ENCODE results near the gene MAP1B.

The MAP1B gene

GRCh38 chr5:72252008-72252407 lies 144.7 kb downstream of the MAP1B start:
- DNase-seq (ENCODE audit: low read depth): no peak

- DNase-seq (ENCODE audit: low read depth): no peak
Measured at GRCh38 chr5:72252574-72253155, 145.4 kb downstream of the MAP1B start.

- no peak for DNase-seq (ENCODE audit: low read depth)
Measured at GRCh38 chr5:72255237-72255636, 148.0 kb downstream of the MAP1B start.

- no peak for DNase-seq (ENCODE audit: low read depth)
Measured at GRCh38 chr5:72255670-72256069, 148.4 kb downstream of the MAP1B start.

- no peak for DNase-seq (ENCODE audit: low read depth)
Measured at GRCh38 chr5:72256536-72256935, 149.3 kb downstream of the MAP1B start.
